ENCODE data around the gene ULBP1.
"Not testable (repeated sequence)": the region's sequence is repeated elsewhere in the genome, so short reads cannot be mapped to it uniquely, and the experiment has no call there.

ULBP1 gene

DNA sequence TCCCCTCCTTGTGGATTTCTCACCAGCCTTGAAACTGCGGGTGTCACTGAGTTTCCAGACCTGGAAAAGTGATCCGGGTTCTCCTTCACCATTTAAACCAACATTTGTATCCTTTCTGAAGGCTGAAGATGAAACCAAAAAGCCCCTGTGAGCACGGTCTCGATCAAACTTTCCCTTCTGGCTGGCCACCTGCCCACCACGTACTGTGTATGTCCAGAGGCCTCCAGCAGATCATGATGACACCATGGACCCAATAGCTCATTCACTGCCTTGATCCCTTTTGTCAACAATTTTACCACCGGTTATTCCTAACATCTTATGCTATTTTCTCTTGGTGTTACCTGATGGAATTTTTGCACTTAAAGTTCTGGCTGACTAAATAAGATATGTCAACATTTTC lies 15.6 kb downstream of the ULBP1 start:
- no peak for DNase-seq

DNA sequence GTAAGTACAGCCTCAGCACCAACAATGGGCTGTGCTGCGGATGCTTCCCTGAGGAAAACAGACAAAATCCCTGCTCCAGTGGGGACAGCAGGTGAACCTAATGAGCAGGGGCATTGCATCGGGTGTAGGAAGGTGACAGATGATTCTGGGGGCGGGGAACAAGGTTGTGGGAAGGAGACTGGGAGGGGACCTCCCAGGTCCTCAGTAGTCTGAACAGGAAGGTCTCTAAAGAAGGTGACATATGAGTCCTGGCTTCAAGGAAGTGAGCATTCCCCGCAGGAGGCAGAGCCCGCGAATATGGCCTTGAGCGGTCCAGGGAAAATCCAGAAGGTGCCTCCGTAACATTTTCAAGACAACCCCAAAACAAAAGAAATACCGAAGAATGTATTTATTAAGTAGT lies 19.4 kb downstream of the ULBP1 start:
- DNase-seq: no peak

DNA sequence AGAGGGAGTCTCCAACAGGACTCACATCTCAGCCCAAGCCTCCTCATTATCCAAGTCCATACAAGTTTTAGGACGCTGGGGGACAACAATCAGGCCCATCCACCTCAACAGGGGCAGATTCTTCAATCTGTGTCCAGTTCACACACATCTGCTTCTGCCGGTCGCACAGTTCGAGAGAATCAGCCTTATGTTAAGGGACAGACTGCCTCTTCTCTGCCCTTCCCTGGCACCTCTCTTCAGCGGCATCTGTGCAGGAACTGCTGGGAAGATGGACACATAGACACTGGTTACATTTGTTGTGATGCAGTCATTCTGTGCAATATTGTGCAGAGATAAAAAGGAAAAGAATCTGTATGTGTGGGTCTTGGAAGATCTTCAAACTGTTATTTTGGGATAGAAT lies 21.0 kb downstream of the ULBP1 start:
- no peak for DNase-seq

DNA sequence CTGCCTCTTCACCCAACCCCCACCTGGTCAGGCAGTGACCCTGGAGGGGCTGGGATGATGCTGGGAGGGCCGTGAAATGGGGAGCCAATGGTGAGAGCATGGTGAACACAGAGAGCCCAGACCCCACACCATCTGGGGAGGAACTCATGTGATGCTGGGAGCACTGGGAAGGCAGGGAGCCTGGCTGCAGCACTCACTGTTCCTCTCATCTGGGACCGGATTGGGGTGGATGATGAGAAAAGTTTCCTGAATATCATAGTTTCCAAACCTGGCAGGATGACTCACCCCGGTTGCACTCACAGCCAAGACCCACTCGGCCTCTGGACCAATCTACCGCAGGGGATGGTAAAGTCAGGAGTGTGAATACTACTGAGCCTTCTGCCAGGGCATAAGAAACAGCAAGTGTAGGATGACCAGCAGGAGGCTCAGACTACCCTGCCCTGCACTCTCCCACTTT lies 21.8 kb downstream of the ULBP1 start:
- DNase-seq: no peak

DNA sequence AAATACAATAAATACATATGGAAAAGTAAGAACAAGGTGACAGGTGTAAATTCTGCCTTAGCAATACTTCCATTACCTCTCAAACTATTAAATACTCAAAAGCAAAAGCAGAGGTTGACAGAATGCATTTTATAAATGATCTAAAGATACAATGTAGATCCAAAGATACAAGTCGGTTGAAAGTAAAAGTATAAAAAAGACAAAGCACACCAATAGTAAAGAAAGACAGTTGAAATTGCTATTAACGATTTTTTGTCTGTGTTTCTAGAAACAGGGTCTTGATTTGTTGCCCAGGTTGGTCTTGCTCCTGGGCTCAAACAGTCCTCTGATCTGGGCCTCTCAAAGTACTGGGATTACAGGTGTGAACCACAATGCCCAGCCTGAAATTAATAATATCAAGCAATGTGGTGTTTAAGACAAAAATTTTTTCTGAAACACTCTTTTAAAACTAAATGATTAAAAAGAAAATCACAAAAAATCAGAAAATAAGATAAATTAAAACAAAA lies 23.9 kb downstream of the ULBP1 start:
- DNase-seq: no peak

DNA sequence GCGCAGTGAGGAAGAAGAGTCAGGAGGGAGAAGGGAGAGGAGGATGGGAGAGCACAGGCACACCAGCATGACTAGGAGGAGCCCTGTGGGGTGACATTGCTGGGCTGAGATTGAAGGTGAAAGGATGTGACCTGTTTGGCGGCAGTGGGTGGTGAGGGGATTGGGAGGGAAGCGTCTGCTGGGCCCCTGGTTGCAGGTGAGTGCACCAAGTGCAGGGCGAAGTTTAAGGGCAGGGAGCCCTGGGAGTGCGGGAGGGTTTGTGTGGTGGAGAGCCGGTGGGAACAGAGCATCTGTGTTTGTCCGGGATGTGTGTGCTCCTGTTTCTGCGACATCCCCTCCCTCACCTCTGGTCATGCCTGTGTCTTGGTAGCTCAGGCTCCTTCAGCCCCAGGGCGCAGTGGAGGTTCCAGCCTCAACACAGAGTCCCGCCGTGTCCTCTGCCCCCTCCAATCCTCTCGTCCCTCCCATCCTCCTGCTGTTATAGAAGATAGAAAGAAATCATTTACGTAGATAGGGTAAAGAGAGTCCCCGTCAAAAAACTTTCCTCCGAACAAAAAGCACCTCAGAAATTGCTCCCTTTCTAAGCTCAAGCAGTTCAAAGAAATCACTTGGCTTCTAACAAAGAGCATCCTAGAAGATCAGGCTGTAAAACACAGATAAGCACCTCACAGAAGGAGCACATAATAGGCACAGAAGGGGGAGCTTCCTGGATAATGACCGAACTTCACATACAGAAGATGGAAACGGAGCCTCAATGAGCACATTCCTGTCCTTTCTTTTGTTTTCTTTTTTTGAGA lies 25.0 kb downstream of the ULBP1 start:
- DNase-seq: no peak

DNA sequence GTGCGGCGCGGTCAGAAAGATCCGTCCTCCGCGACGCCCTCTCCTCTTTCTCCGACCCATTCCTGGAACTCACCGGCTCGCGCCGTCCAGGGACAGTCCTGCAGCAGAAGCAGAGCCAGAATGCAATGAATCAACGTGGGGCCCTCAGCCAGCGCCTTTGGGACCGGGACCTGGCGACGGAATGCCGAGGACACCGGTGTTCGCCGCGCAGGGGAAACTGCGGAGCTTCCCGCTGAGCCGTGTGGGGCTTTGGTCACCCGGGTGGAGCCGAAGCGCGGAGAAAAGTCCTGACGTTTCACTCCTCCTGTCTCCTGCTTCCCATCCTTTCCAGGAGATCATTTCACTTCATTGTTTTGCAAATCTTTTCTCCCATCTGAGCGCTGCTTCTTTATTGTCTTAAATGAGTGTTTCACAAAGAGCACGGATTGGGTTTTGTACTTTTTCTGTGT lies 26.5 kb downstream of the ULBP1 start:
- no peak for DNase-seq

DNA sequence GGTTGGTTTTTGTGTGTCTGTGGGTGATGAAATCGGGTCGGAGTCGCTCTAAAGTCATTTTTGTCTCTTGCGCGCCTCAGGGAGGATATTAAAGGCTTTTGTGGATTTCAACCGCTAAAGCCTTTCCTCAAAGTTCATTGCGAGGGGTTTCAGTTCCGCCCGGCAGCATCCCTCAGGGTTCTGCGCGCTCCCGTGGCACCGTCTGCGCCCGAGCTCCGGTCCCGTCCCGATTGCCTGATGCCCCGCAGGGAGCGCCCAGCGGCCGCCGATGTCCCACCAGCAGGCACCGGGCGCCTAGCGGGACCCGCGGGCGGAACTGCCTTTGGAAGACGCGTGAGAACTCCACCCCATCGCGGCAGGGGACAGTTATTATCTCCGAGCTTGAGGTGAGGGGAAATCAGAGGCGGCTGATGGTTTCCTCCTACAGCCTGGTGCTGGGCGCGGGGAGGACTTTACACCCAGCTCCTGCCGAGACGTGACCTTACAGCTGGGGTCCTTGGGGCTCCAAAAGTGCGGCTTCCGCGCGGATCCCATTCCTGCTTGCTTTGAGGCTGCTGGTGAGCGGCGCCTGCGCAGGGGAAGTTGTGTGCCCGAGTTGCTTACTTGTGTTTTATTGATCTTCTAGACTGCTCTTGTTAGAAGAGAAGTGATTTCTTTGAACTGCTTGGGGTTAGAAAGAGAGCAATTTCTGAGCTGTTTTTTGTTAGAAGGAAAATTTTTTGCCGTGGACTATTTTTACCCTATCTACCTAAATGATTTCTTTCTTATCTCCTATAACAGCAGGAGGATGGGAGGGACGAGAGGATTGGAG lies 27.1 kb downstream of the ULBP1 start:
- DNase-seq: no peak

DNA sequence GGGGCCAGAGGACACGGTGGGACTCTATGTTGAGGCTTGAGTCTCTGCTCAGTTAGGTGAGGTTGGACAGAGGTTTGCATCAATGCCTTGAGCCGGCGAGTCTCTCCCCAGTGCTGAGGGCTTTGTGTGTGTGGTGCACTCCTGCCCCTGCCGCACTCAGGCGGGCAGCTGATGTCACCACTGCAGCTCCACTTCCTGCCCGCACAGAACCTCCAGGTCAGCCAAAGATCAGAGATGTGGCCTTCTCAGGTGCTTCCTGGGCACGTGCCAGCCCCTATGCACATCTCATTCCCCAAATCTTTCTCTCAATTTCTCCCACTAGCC lies 27.7 kb downstream of the ULBP1 start:
- DNase-seq: not testable (repeated sequence)

DNA sequence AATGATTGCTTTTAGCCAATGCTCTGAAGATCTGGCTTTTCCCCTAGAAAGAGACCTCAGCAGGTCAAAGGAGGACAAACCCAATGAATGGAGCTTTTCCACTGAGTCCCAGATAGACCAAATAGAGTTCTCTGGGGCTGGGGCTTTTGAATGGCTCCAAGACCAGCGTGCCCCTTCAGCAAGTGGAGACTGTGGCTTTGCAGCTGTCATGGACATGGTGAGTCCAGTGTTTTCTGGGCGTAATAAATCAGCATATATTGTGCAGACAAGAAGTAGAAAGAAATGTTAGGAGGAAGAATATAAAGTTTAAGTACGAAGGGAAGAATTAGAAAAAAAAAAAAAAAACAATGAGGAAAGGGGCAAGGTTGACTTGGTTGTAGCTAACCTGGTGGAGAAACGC lies 28.1 kb downstream of the ULBP1 start:
- no peak for DNase-seq

DNA sequence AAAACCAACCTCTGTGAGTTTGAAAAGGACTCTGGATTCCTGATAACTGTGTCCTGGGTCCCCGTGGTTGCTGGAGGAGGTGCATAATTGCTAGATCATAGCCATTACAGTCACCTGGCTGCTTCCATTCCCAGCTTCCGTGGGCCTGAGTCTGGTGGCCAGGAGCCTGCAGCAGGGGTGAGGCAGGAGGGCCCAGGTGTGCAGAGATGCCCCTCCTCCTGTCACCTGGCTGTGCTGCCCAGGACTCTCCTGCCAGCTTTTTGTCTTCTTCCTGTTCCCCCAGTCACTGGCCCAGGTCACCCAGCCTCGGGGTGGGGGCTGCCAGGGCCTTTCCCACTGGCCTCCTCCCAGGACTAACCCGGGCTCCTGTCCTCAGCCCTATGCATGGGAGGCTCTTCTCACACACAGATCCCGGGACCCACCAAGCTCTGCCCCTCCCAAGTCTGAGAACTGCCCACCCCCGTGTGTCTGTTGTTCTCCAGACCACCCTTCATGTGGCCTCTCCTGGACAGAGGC lies 31.6 kb downstream of the ULBP1 start:
- DNase-seq: no peak

DNA sequence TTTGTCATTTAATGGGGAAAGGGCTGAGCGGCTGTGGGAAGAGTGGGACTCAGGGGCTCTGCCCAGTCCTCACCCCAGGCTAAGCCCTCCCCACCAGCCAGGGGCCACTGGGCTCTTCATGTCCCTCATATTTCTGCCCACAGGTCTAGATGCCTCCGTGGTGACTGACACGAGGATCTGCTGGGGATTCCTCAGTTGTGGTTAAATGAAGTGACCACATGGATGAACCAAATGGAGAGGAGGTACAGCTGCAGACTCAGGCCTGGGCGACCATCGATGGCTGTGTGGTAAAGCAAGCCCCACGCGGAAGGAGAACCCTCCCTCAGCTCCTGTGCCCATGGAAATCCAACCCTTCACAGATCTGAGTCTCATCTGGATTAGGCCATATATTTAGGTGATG lies 32.2 kb downstream of the ULBP1 start:
- no peak for DNase-seq

DNA sequence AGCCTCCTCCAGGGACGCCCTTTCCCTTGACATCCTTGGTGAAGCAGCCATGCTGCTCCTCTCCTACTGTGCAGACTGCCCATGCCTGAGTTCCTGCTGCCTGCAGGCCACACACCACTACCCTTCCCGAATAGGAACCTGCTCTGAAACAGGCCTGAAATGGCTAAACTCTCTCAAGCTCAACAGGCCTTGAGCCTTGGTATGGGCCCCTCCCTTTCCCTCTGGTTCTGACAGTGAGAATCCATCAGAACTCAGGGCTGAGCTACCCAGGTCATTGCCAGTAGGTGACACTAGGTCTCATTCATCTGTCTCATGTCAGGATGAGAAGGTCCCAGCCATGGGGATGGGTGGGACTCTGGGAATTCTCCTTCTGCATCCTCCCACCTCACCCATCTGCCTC lies 35.9 kb downstream of the ULBP1 start:
- DNase-seq: no peak

DNA sequence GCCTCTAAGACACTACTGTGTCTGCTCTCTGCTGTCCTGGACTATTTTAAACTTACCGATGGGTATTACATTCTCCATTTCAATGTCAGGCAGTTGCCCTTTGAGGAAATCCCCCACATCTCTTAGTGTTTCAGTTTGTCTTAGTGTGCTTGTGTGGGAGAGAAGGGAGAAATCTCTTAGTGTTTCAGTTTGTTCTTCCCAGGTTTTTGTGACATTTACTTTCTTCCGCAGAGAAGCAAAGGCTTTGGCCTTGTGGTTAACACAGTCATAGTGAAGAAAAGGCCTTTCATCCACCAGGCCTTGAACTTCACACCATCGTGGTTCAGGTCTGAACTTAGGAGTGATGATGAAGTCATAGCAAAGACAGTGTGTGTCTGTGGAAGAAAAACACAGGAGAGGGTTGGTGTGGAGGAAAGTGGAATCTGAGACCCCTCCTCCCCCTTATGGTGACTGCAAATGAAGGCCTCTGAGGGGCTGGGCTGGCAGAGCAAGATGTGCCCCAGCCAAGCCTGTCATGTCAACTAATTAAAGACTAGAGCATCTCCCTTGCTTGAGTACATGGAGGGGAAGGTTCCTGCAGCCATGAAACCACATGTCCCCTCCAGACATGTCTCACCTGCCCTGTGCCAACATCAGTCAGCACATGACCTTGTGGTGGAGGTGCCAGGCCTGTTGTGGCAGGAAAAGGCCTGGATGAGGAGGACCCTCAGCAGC lies 37.7 kb downstream of the ULBP1 start:
- no peak for DNase-seq

DNA sequence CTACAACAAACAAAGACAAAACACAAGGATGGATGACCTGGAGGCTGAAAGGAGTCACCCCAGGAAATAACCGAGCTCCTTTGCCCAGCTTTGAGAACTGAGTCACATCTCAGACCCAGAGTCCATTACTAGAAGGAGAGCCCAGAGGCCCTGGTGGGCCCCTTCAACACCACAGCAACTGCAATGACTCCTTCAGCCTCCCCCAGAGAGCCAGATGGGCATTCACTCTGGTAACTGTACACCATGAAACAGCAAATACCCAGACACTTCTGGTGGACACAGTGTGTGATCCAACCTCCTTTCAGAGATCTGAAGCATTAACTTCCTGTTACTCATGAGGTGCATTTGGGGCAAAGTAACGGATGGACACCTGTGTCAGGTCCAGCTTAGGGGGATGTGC lies 39.0 kb downstream of the ULBP1 start:
- DNase-seq: no peak

DNA sequence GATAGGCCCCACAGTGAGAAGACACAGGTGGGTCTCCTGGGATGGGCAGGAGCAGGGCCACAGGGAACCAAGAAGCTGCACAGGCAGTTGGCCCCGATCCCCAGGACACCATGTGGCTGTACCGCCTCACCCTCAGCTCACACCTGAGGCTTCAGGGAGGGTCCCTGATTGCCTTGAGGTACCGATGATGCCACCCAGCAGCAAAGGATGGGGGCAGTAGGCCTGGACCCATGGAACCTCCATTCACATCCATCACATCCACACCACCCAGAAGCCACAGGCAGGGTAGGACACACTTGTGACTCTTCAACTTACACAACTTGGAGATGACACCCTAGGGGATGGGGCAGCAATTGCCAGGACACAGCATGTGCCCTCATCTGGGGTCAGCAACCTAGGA lies 39.9 kb downstream of the ULBP1 start:
- DNase-seq: not testable (repeated sequence)

DNA sequence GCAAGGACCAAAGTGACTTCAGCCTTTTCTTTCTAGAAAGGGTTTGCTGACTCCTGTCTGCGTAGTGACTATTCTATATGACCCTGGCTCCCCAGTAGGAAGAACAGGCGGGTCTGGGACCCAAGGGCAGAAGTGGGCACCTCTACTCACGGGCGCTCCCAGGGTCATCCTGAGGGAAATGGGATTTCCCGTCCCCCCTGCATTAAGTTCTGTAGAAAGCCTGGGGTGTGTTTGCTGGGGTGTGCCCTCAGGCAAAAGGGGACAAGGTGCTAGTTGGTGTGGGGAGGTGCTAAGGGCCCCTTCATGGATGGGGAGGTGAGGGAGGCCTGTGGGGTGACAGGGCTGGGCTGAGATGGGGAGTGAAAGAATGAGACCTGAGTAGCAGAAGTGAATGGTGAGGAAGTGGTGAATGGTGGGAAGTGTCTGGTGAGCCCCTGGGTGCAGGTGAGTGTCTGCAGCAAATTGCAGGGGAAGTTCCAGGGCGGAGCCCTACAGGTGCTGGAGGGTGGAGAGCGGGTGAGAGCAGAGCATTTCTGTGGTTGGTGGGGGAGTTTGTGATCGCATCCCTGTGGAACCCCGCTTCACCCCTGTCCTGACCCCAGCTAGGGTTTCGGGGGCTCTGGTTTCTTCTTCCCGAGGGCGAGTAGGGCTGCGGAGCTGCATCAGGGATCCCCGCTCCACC lies 40.5 kb downstream of the ULBP1 start:
- DNase-seq: no peak

DNA sequence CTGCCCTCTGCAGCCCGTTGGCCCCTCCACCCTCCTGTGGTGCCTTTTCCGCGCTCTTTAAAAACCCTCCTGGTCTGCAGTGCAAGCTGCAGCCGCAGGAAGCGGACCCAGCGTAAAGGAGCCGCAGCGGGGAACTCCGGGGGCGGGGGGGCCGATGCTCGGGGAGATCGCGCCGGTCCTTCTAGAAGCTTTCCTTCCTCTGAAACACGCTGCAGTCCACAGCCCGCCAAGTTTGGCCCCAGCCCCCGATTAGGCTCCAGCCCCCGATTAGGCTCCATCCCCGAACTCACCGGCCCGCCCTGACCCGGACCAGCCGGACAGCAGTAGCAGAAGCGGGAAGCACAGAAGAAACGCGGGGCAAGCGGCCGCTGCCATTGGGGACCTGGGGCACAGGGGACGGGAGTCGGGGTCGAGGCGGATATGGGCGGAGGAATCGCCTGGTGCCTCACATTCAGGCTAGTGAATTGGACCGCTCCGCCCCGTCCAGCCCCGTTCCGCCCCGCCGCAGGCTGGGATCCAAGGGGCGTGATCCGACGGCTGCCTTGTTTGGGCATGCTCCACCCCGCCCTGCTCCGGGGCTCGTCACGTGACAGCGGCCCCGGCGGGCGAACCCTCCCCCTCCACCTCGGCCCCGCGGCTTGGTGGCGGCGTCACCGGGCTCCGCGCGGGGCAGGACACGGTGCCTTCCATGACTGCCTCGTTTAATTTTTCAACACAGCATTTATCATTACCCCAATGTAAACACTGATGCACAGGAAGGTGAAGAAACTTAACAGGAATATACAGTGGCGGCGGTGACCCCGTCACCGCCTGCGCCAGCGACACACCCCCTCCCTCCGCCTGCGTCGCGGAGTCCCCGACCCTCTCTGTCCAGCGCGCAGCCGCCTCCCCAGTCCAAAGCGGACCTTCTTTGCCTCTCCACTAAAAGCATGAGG lies 41.3 kb downstream of the ULBP1 start:
- DNase-seq: peak; percentile 96

DNA sequence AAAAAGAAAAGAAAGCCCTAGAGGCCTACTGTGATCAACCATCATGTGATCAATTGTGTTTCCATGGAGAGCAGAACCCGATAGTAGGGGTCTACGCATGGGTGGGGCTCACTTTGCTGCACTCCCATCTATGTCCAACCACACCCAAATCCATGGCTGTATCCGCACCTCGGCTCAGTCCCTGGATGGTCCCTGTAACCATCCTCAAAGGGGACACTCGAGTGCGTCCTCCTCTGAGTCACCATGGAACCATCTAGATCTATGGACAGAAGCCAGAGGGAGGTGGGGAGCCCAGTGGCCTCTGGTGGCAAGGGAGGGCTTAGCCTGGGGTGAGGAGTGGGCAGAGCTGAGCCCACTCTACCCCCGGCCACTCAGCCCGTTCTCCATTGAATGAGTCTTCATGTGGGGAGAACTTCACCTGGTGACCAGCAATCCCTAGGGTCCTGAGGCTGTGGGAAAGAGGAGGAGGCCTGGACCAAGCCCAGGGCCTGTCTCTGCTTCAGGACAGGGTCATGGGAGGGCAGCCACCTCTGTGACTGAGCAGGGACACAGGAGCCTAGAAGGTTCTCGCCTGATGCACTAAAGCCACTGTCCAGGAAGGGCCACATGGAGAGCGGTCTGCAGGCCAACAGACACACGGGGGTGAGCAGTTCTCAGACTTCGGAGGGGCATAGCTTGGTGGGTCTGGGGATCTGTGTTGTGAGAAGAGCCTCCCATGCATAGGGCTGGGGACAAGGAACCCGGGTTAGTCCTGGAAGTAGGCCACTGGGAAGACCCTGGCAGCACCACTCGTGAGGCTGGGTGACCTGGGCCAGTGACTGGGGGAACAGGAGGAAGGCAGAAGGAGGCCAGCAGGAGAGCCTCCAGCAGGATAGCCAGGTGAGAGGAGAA lies 42.3 kb downstream of the ULBP1 start:
- no peak for DNase-seq

DNA sequence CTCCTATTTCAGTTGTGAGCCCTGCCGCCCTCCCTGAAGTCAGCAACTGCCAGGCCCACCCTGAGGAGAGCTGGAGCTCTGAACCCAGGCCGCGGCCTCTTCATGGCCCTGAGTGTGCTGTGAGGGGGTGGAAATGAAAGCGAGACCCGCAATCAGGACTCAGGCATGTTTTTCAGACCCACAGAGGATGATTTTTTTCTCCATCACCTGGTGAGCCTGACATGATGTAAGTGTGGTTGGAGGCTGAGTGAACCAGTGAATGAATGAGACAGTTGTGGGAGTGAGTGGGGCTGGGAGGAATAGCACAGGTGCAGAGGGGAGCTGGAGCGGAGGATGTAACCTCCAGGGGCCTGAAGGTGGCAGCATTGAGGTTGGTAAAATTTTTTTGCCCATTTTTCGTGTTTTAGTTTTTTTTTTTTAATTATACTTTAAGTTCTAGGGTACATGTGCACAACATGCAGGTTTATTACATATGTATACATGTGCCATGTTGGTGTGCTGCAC lies 43.3 kb downstream of the ULBP1 start:
- no peak for DNase-seq
